ENCODE results near the gene XRN1. TPM values are rescaled to one million over a fixed set of nuclear protein-coding genes. Genes with fewer than 3 reads are reported as not detected.

XRN1 gene
- total and polyA plus RNA-seq, 2 donors from 2014 or later: 2.8 to 45.6 TPM

DNA sequence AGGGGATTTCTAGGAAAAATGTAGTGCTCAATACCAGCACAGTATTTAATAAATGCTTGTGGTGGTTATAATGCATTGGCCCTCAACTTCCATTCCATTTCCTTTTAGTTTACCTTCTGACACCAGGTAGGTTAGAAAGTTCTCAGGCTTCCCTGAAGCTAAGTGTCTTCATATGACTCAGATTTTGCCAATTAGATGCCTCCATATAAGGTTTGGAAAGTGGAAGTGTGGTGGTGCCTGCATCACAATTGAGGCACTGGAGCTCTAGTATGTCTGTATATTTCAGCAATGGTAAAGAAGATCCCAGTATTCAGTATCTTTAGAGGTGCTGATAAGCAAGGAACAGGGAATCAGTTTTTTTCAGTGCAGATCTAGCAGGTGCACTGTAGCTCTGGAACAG lies 18.3 kb downstream of the XRN1 start:
- no peak overlapping the region for H3K4me3 ChIP-seq (ENCODE audit: low read length in 3 of 3)
- FAIRE-seq: no peak
- H3K36me3 ChIP-seq (ENCODE audit: control insufficient read depth in 2 of 3, insufficient read depth in 3 of 3, low read length in 3 of 3): peaks cover 0 to 12% (median 8%) of the 10 kb centered on the region in 3 donors
- no peaks in the 10 kb centered on the region for H3K27me3 ChIP-seq (ENCODE audit: control insufficient read depth, insufficient read depth, low read length)
- TF ChIP-seq, protein P1, sequence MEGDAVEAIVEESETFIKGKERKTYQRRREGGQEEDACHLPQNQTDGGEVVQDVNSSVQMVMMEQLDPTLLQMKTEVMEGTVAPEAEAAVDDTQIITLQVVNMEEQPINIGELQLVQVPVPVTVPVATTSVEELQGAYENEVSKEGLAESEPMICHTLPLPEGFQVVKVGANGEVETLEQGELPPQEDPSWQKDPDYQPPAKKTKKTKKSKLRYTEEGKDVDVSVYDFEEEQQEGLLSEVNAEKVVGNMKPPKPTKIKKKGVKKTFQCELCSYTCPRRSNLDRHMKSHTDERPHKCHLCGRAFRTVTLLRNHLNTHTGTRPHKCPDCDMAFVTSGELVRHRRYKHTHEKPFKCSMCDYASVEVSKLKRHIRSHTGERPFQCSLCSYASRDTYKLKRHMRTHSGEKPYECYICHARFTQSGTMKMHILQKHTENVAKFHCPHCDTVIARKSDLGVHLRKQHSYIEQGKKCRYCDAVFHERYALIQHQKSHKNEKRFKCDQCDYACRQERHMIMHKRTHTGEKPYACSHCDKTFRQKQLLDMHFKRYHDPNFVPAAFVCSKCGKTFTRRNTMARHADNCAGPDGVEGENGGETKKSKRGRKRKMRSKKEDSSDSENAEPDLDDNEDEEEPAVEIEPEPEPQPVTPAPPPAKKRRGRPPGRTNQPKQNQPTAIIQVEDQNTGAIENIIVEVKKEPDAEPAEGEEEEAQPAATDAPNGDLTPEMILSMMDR (IDR thresholded peaks at IDR 0.05; ENCODE audit: borderline replicate concordance, extremely low read depth, insufficient read depth): no peak
- H3K4me1 ChIP-seq (ENCODE audit: control insufficient read depth in 2 of 3, insufficient read depth in 2 of 3, low read depth in 1 of 3, low read length in 3 of 3): peaks cover 0 to 6% (median 2%) of the 10 kb centered on the region in 3 donors
- H3K9ac ChIP-seq (ENCODE audit: low read length in 3 of 3): no peak overlapping the region
- H3K9me3 ChIP-seq (ENCODE audit: control insufficient read depth in 2 of 3, insufficient read depth in 1 of 3, low read length in 3 of 3): no peaks in the 10 kb centered on the region
- intact Hi-C loops (cut with DNase I): no loop called here
- H3K27ac ChIP-seq (ENCODE audit: low read depth in 2 of 2, low read length in 2 of 2): no peak overlapping the region
- no peak for DNase-seq

DNA sequence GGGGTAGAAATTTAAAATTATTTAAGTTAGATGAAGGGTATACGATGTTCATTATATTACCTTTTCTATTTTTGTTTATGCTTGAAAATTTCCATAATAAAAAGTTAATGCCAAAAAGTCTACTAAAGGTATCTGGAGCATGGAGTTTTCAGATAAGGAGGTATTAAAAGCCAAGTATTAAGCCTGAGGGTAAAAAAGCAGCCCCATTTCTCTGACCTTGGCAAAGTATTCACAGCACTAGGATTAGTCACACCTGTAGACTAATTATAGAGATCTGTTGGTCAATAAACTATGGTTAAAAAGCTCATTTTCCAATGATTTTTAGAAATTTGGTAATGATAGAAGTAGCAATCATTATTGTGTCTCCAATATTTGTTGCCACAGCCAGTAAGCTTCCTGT lies 23.1 kb downstream of the XRN1 start:
- intact Hi-C loops (cut with DNase I): no loop called here
- no peak for FAIRE-seq

DNA sequence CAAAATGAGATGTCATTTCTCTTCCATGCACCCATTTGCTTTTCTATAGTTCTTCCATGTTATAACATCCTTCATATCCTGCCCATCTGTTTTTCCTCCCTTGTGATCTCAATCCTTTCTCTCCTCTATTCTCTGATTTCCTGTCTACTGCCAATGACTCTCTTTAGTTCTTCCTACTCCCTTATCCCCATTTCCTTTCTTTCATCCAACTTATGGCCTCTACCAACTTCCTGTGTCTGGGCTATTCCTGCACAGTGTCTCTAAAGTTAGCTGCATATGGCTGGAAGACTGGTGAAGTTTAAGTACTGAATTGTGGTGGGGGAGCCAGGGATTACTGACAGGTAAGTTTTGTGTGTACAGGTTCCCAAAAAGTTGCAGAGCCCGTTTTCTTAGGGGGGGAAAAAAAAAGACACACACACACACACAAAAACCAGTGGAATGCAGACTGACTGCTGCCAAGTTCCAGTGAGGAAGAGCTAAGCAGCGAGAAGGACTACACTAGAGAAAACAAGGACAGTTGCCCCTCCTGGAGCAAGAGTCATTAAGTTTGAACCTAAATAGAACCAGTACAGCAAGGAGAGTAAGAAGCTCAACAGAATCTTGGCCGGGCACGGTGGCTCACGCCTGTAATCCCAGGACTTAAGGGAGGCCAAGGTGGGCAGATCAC lies 28.8 kb downstream of the XRN1 start:
- Histone ChIP-seq H3K27ac (ENCODE audit: low read depth in 2 of 2, low read length in 2 of 2) (no peak overlapping the region), H3K9me3 (ENCODE audit: control insufficient read depth in 2 of 3, insufficient read depth in 1 of 3, low read length in 3 of 3) (no peaks in the 10 kb centered on the region), H3K36me3 (ENCODE audit: control insufficient read depth in 2 of 3, insufficient read depth in 3 of 3, low read length in 3 of 3) (peaks cover 4 to 24% (median 14%) of the 10 kb centered on the region in 3 donors), H3K4me1 (ENCODE audit: control insufficient read depth in 2 of 3, insufficient read depth in 2 of 3, low read depth in 1 of 3, low read length in 3 of 3) (no peaks in the 10 kb centered on the region), H3K4me3 (ENCODE audit: low read length in 3 of 3) (no peak overlapping the region), H3K27me3 (ENCODE audit: control insufficient read depth, insufficient read depth, low read length) (no peaks in the 10 kb centered on the region), H3K9ac (ENCODE audit: low read length in 3 of 3) (no peak overlapping the region)
- intact Hi-C loops (cut with DNase I): no loop called here
- no peak for DNase-seq
- no peak for FAIRE-seq
- TF ChIP-seq, protein P1 (IDR thresholded peaks at IDR 0.05; ENCODE audit: borderline replicate concordance, extremely low read depth, insufficient read depth): no peak

More for the DNA sequence above, 23.1 kb downstream of the XRN1 start:
- H3K36me3 ChIP-seq (ENCODE audit: control insufficient read depth in 2 of 3, insufficient read depth in 3 of 3, low read length in 3 of 3): peaks cover 3 to 11% (median 4%) of the 10 kb centered on the region in 3 donors
- H3K4me3 ChIP-seq (ENCODE audit: low read length in 3 of 3): no peak overlapping the region
- no peak for DNase-seq
- H3K9ac ChIP-seq (ENCODE audit: low read length in 3 of 3): no peak overlapping the region
- TF ChIP-seq, protein P1 (IDR thresholded peaks at IDR 0.05; ENCODE audit: borderline replicate concordance, extremely low read depth, insufficient read depth): no peak
- no peaks in the 10 kb centered on the region for H3K27me3 ChIP-seq (ENCODE audit: control insufficient read depth, insufficient read depth, low read length)
- H3K9me3 ChIP-seq (ENCODE audit: control insufficient read depth in 2 of 3, insufficient read depth in 1 of 3, low read length in 3 of 3): no peaks in the 10 kb centered on the region
- no peak overlapping the region for H3K27ac ChIP-seq (ENCODE audit: low read depth in 2 of 2, low read length in 2 of 2)
- H3K4me1 ChIP-seq (ENCODE audit: control insufficient read depth in 2 of 3, insufficient read depth in 2 of 3, low read depth in 1 of 3, low read length in 3 of 3): peaks cover 0 to 6% (median 2%) of the 10 kb centered on the region in 3 donors
